Pancreas (tissue), 10 donors: Measurements from ENCODE around the gene UBE4A. TPM values are rescaled to one million over a fixed set of nuclear protein-coding genes. Genes with fewer than 3 reads are reported as not detected.

Source experiments
- ATAC-seq, 4 donors: fragments of 200-7000 bp; cut with Tn5 transposase; one replicate each; pipeline versions ENCODE4 v1.8.0 to v1.9.1; 2020; ENCODE audit warnings: mild to moderate bottlenecking in 4 of 4, moderate library complexity in 4 of 4
- DNase-seq, 6 donors: peaks; one replicate each; pipeline ENCODE4 v3.0.0-alpha.2; 2020
- FAIRE-seq: peaks from 2 replicates; lab custom pipeline; 2012; peaks lifted over from hg19 to GRCh38; lab: Jason Lieb, UNC
- H3K27ac ChIP-seq, 4 donors: fragments of 200-600 bp; sonication (generic); 1 replicate in 3 of 4; 2 replicates in 1 of 4; pipeline versions ENCODE4 v1.5.0 to v1.8.0; 2020
- H3K27me3 ChIP-seq, 4 donors: fragments of 200-600 bp; one replicate each; pipeline ENCODE4 v1.8.0; 2021
- H3K36me3 ChIP-seq, 3 donors: fragments of 200-600 bp; sonication (generic) in 1 of 3; one replicate each; pipeline versions ENCODE4 v1.5.0 to v1.8.0; 2020 to 2021
- H3K4me1 ChIP-seq, 3 donors: fragments of 200-600 bp; one replicate each; pipeline ENCODE4 v1.8.0; 2021
- H3K4me3 ChIP-seq, 4 donors: fragments of 200-600 bp; sonication (generic) in 2 of 4; one replicate each; pipeline versions ENCODE4 v1.5.0 to v1.8.0; 2020 to 2021
- H3K9me3 ChIP-seq, 4 donors: fragments of 200-600 bp; one replicate each; pipeline ENCODE4 v1.8.0; 2021
- WGBS, 2 donors: extraction: QIAGEN DNeasy Blood & Tissue Kit; methylation state at CpG; one replicate each; pipeline ENCODE4 v1.1.7; 2013; 5-methylcytosine and 5-hydroxymethylcytosine counted together
- intact Hi-C, 3 donors: fragments of 100-400 bp; cut with DNase I; formaldehyde crosslinking; loops; one replicate each; pipeline versions ENCODE4 v1.11.1 to v1.14.2; 2022
- polyA plus RNA-seq, 2 donors: library from polyadenylated mRNA; stranded (reverse); fragments of 200-250 nt; gene quantifications; one replicate each; pipeline ENCODE4 v1.2.3, GENCODE V29; 2013
- total RNA-seq, 6 donors: library from RNA; stranded (reverse); fragmentation: NEBNext Ultra II Directional in 4 of 6; extraction: Animal tissue kit (Norgen Biotek cat#: 25700) in 4 of 6; gene quantifications; one replicate each; pipeline versions ENCODE4 v1.2.1 to v1.2.4, GENCODE V29; 2021 to 2023
- TF ChIP-seq, protein P1 (sequence below), 4 donors: fragments of 200-600 bp; sonication (generic) in 3 of 4; IDR thresholded peaks; one replicate each; pipeline versions ENCODE4 v1.5.0 to v1.8.0; 2021; ENCODE audit warnings: antibody characterized with exemption in 4 of 4
- donor health status: healthy with polysubstance abuse.
- donor health status: DM: no; HTN: no; CAD: no; lungs with moderate emphysema.
- donor health status: DM: no; HTN: no; CAD: no.
- donor health status: control.
- donor health status: control.
- donor health status: Bipolar disorder and iron deficiency.
- donor health status: DM: yes; HTN: yes; CAD: no.
- donor health status: DM: no; HTN: no; CAD: no.
- donor health status: DM: no; HTN: no; CAD: no.
- donor health status: DM: yes; HTN: yes; CAD: no.

UBE4A gene
- total and polyA plus RNA-seq, 8 donors, result 14.2 to 28.9 (median 21.0) TPM

DNA sequence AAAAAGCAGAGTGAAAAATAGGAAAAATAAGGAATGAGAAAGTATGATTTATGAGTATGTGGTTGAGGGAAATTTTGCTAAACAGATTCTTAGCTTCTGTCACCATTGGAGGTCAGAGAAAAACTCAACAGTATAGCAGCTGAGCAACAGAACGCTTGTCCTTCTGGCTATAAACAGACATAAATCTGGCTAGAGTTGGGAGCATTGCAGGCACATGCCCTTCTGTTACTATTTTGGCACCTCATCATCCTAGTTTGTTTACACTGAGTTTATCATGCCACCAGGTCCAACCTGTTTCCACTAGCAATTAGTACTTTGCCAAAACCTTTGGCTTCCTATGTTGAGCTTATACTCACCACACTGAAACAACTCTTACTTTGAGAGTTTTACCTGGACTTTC is 6.9 kb downstream of the UBE4A start:
- Histone ChIP-seq H3K4me1 (peaks cover 0 to 17% (median 3%) of the 10 kb centered on the region in 3 donors), H3K27me3 (no peaks in the 10 kb centered on the region), H3K9me3 (no peaks in the 10 kb centered on the region), H3K36me3 (peaks cover 0 to 40% (median 11%) of the 10 kb centered on the region in 3 donors), H3K4me3 (no peak overlapping the region), H3K27ac (no peak overlapping the region)
- intact Hi-C loops, result loop anchor here in 1 of 3 donors (10.0 kb wide), 1 partner anchor 171 kb away; no protein-coding TSS in a partner anchor
- WGBS, 2 donors, result 21 to 30% methylated on average over 1 of the region's 1 CpG
- FAIRE-seq (no peak), DNase-seq (peak in 2 of 6 donors; percentile 27 to 36), ATAC-seq (peak; percentile 37 to 94 (median 71))
- TF ChIP-seq, protein P1, sequence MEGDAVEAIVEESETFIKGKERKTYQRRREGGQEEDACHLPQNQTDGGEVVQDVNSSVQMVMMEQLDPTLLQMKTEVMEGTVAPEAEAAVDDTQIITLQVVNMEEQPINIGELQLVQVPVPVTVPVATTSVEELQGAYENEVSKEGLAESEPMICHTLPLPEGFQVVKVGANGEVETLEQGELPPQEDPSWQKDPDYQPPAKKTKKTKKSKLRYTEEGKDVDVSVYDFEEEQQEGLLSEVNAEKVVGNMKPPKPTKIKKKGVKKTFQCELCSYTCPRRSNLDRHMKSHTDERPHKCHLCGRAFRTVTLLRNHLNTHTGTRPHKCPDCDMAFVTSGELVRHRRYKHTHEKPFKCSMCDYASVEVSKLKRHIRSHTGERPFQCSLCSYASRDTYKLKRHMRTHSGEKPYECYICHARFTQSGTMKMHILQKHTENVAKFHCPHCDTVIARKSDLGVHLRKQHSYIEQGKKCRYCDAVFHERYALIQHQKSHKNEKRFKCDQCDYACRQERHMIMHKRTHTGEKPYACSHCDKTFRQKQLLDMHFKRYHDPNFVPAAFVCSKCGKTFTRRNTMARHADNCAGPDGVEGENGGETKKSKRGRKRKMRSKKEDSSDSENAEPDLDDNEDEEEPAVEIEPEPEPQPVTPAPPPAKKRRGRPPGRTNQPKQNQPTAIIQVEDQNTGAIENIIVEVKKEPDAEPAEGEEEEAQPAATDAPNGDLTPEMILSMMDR (IDR thresholded peaks at IDR 0.05), result no peak

DNA sequence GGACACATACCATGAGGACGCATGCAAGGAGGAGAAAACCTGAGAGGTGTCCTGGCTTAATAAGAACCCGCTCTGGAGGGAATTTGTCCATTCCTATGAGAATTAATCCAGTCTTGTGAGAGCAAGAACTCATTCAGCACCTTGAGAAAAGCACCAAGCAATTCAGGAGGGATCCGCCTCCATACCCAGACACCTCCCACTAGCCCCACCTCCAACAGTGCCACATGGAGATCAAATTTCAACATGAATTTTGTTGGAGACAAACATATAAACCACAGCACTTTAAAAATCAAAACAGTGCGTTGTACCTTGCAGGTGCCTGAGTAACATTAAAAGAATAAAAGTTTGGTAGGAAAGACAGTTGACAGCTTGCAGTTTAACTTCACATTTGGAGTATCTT is 11.4 kb downstream of the UBE4A start:
- Histone ChIP-seq H3K27ac (no peak overlapping the region), H3K4me3 (no peak overlapping the region), H3K9me3 (no peaks in the 10 kb centered on the region), H3K36me3 (peaks cover 3 to 71% (median 26%) of the 10 kb centered on the region in 3 donors), H3K4me1 (peaks cover 0 to 7% (median 3%) of the 10 kb centered on the region in 3 donors), H3K27me3 (no peaks in the 10 kb centered on the region)
- no peak for FAIRE-seq
- TF ChIP-seq, protein P1 (IDR thresholded peaks at IDR 0.05), result no peak
- 96 to 97% methylated on average over 4 of the region's 4 CpGs for WGBS, 2 donors
- intact Hi-C loops, result no loop called here
- ATAC-seq, result no peak
- DNase-seq, result no peak

DNA sequence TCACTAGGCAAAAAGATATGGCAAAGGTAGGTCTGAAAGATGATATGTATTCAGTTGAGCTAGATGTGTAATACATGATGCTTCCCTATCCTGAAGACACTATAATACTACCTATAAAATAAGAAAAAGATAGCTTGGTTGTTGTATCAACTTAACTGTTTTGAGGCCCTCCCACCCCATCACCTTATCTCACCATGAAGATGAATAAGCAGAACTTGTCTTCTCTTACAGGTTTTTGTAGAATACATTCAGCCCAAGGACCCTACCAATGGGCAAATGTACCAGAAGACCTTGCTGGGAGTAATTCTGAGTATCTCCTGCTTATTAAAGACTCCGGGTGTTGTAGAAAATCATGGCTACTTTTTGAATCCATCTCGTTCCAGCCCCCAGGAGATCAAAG is 13.9 kb downstream of the UBE4A start:
- Histone ChIP-seq H3K4me1 (no peaks in the 10 kb centered on the region), H3K9me3 (no peaks in the 10 kb centered on the region), H3K36me3 (peaks cover 3 to 81% (median 26%) of the 10 kb centered on the region in 3 donors), H3K27me3 (no peaks in the 10 kb centered on the region), H3K27ac (no peak overlapping the region), H3K4me3 (no peak overlapping the region)
- intact Hi-C loops, result no loop called here
- TF ChIP-seq, protein P1 (IDR thresholded peaks at IDR 0.05), result no peak
- DNase-seq, result no peak
- no peak for FAIRE-seq
- no peak for ATAC-seq
- 90 to 92% methylated on average over 2 of the region's 2 CpGs for WGBS, 2 donors

DNA sequence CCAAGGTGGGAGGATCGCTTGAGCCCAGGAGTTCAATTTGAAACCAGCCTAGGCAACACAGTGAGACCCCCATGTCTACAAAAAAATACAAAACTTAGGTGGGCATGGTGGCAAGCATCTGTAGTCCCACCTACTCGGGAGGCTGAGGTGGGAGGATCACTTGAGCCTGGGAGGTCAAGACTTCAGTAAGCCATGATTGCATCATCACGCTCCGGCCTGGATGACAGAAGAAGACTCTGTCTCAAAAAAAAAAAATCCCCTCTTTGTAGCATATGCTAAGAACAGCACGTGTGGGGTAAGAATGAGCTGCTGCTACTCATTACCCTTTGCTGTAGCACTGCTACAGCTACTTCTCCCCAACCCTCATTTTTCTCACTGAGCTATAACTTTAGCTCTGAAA is 14.5 kb downstream of the UBE4A start:
- H3K4me1 ChIP-seq, result no peaks in the 10 kb centered on the region
- no peak overlapping the region for H3K27ac ChIP-seq
- H3K4me3 ChIP-seq, result no peak overlapping the region
- WGBS, 2 donors, result 94 to 97% methylated on average over 5 of the region's 5 CpGs
- ATAC-seq, result no peak
- H3K36me3 ChIP-seq, result peaks cover 3 to 80% (median 28%) of the 10 kb centered on the region in 3 donors
- DNase-seq, result no peak
- no peak for FAIRE-seq
- H3K9me3 ChIP-seq, result no peaks in the 10 kb centered on the region
- no peaks in the 10 kb centered on the region for H3K27me3 ChIP-seq
- intact Hi-C loops, result no loop called here
- TF ChIP-seq, protein P1 (IDR thresholded peaks at IDR 0.05), result no peak

DNA sequence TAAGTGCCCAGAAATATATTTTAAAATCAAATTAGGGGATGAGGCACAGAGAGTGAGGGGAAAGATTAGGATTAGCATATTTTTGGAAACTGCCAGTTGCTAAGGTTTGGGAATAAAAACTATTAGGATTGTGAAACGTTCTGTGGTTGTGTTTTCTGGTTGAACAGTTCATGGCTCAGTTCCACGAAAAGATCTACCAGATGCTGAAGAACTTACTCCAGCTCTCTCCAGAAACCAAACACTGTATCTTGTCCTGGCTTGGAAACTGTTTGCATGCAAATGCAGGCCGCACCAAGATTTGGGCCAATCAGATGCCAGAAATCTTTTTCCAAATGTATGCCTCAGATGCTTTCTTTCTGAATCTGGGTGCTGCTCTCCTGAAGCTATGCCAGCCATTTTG is 15.3 kb downstream of the UBE4A start:
- WGBS, 2 donors, result 83 to 86% methylated on average over 3 of the region's 3 CpGs
- Histone ChIP-seq H3K36me3 (peaks cover 3 to 80% (median 33%) of the 10 kb centered on the region in 3 donors), H3K4me3 (no peak overlapping the region), H3K4me1 (no peaks in the 10 kb centered on the region), H3K9me3 (no peaks in the 10 kb centered on the region), H3K27me3 (no peaks in the 10 kb centered on the region), H3K27ac (no peak overlapping the region)
- DNase-seq (no peak), ATAC-seq (peak in 1 of 4 donors; percentile 28), FAIRE-seq (no peak)
- intact Hi-C loops, result no loop called here
- TF ChIP-seq, protein P1 (IDR thresholded peaks at IDR 0.05), result no peak
